Neural progenitor cell (in vitro differentiated cells): ENCODE data around the gene AMTN. TPM values are rescaled to one million over a fixed set of nuclear protein-coding genes. Genes with fewer than 3 reads are reported as not detected.

Source experiments
- DNase-seq: peaks from one replicate; pipeline ENCODE4 v3.0.0-alpha.2; 2016; ENCODE audit warnings: low spot score
- H2AFZ ChIP-seq: fragments of 200-600 bp; sonication (generic); replicated peaks from 2 replicates; pipeline ENCODE4 v1.6.1; 2016; ENCODE audit warnings: antibody characterized with exemption
- H3F3A ChIP-seq: fragments of 200-600 bp; sonication (generic); 2 replicates; pipeline ENCODE4 v1.6.1; 2016; ENCODE audit warnings: antibody characterized with exemption, low read depth
- H3K27ac ChIP-seq: fragments of 200-600 bp; sonication (generic); 2 replicates; pipeline ENCODE4 v1.5.1; 2016; ENCODE audit warnings: mild to moderate bottlenecking
- H3K27me3 ChIP-seq: fragments of 200-600 bp; sonication (generic); 2 replicates; pipeline ENCODE4 v1.6.1; 2016; ENCODE audit warnings: mild to moderate bottlenecking, moderate library complexity
- H3K36me3 ChIP-seq: fragments of 200-600 bp; sonication (generic); 2 replicates; pipeline ENCODE4 v1.5.1; 2016
- H3K4me1 ChIP-seq: fragments of 200-600 bp; sonication (generic); 2 replicates; pipeline ENCODE4 v1.6.1; 2016; ENCODE audit warnings: mixed run types
- H3K4me2 ChIP-seq: fragments of 200-600 bp; sonication (generic); 2 replicates; pipeline ENCODE4 v1.6.1; 2016
- H3K4me3 ChIP-seq: fragments of 200-600 bp; sonication (generic); 2 replicates; pipeline ENCODE4 v1.5.1; 2016
- H3K79me2 ChIP-seq: fragments of 200-600 bp; sonication (generic); 2 replicates; pipeline ENCODE4 v1.6.1; 2016; ENCODE audit warnings: low read depth
- H3K9ac ChIP-seq: fragments of 200-600 bp; sonication (generic); 2 replicates; pipeline ENCODE4 v1.6.1; 2016
- H3K9me3 ChIP-seq: fragments of 200-600 bp; sonication (generic); 2 replicates; pipeline ENCODE4 v1.5.1; 2016; ENCODE audit warnings: low read depth
- H4K20me1 ChIP-seq: fragments of 200-600 bp; sonication (generic); 2 replicates; pipeline ENCODE4 v1.6.1; 2016; ENCODE audit warnings: low read depth
- H3K27ac Mint-ChIP-seq: 3 replicates; pipeline ENCODE4 v1.8.0; 2021; ENCODE audit warnings: mixed read lengths
- H3K27me3 Mint-ChIP-seq: 2 replicates; pipeline ENCODE4 v1.8.0; 2022; ENCODE audit warnings: low read depth, mild to moderate bottlenecking, inconsistent platforms, moderate library complexity, mixed read lengths; ENCODE audit not compliant: insufficient read depth
- H3K36me3 Mint-ChIP-seq: 3 replicates; pipeline ENCODE4 v1.8.0; 2021; ENCODE audit warnings: mixed read lengths
- H3K4me1 Mint-ChIP-seq: 3 replicates; pipeline ENCODE4 v1.8.0; 2021; ENCODE audit warnings: mixed read lengths
- H3K4me3 Mint-ChIP-seq: 3 replicates; pipeline ENCODE4 v1.8.0; 2021; ENCODE audit warnings: mild to moderate bottlenecking, moderate library complexity, mixed read lengths
- H3K9me3 Mint-ChIP-seq: 3 replicates; pipeline ENCODE4 v1.8.0; 2020; ENCODE audit warnings: mixed read lengths
- EZH2 ChIP-seq: fragments of 200-600 bp; sonication (generic); IDR thresholded peaks from 2 replicates; pipeline ENCODE4 v1.6.1; 2017; ENCODE audit warnings: antibody characterized with exemption, mild to moderate bottlenecking, moderate library complexity
- EZH2phosphoT487 ChIP-seq: fragments of 200-600 bp; sonication (generic); IDR thresholded peaks from 2 replicates; pipeline ENCODE4 v1.6.1; 2017; ENCODE audit warnings: antibody characterized with exemption
- total RNA-seq: library from RNA; depleted of rRNA; stranded (reverse); fragments of >200 nt; gene quantifications from 2 replicates; pipeline ENCODE4 v1.2.3, GENCODE V29; 2015; ENCODE audit warnings: low replicate concordance
- TF ChIP-seq, protein P1 (sequence below): fragments of 200-600 bp; sonication (generic); IDR thresholded peaks from 2 replicates; pipeline ENCODE4 v1.5.1; 2017; ENCODE audit warnings: antibody characterized with exemption, mild to moderate bottlenecking

The AMTN gene
- total RNA-seq, 1 donor from 2014 or later, result not detected

DNA sequence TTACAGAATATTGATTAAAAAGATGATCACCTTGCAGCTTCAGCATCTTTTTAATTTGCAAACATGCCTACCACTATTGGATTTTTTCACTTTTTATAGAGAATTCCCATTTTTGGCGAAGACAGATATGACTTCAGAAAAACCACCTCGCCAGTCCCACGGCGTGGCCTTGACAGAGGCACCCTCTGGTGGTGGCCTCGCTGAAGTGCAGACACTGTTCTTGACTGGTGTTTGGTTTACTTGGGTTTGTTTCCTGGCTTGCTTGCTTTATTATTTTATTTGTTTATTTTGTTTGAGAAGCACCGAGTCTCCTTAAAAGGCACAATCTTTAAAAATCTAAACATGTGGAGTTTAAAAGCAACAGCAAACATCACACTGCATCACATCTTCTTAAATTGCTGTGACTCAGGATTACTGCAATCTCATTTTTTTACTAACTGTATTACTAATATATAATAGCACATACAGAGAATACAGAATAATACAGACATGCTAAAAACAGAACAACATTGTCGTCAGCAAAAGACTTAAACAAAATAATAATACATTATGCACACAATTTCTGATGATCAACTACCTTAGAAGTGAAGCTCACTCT lies 13.1 kb upstream of the AMTN start:
- H3K4me3 Mint-ChIP-seq, result no peak overlapping the region
- DNase-seq, result peak; percentile 76
- Histone ChIP-seq H3K27me3 (peaks cover 4% of the 10 kb centered on the region), H3K9me3 (no peaks in the 10 kb centered on the region), H2AFZ (peak overlapping the region; percentile 22), H3K4me1 (no peaks in the 10 kb centered on the region), H3K79me2 (no peaks in the 10 kb centered on the region), H3K4me2 (no peak overlapping the region), H3K27ac (no peak overlapping the region), H3F3A (no peaks in the 10 kb centered on the region), H3K4me3 (no peak overlapping the region), H3K36me3 (no peaks in the 10 kb centered on the region), H4K20me1 (no peaks in the 10 kb centered on the region), H3K9ac (no peak overlapping the region)
- no peaks in the 10 kb centered on the region for H3K4me1 Mint-ChIP-seq
- H3K36me3 Mint-ChIP-seq, result no peaks in the 10 kb centered on the region
- no peak overlapping the region for H3K27ac Mint-ChIP-seq
- peaks cover 3% of the 10 kb centered on the region for H3K27me3 Mint-ChIP-seq
- TF ChIP-seq, protein P1, sequence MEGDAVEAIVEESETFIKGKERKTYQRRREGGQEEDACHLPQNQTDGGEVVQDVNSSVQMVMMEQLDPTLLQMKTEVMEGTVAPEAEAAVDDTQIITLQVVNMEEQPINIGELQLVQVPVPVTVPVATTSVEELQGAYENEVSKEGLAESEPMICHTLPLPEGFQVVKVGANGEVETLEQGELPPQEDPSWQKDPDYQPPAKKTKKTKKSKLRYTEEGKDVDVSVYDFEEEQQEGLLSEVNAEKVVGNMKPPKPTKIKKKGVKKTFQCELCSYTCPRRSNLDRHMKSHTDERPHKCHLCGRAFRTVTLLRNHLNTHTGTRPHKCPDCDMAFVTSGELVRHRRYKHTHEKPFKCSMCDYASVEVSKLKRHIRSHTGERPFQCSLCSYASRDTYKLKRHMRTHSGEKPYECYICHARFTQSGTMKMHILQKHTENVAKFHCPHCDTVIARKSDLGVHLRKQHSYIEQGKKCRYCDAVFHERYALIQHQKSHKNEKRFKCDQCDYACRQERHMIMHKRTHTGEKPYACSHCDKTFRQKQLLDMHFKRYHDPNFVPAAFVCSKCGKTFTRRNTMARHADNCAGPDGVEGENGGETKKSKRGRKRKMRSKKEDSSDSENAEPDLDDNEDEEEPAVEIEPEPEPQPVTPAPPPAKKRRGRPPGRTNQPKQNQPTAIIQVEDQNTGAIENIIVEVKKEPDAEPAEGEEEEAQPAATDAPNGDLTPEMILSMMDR, result peak; percentile 99
- no peak for TF ChIP-seq EZH2
- no peaks in the 10 kb centered on the region for H3K9me3 Mint-ChIP-seq

DNA sequence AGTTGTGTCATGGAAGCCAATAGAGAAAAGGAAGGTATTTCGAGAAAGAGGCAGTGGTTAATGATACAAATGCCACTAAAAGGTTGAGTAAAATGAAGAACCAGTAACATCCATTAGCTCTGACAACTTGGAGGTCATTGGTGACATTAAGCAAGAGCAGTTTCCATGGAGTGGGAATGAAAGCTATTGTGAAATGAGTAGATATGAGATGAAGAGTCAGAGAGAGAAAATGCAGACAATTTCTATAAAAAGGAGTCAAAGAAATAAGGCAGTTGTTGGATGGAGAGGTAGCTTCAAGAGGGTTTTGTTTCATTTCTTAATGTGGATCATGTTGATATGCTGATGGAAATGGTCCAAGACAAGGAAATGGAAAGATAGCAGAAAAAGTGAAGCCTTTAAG lies 9.6 kb upstream of the AMTN start:
- Mint-ChIP-seq H3K4me3 (no peak overlapping the region), H3K36me3 (no peaks in the 10 kb centered on the region), H3K9me3 (no peaks in the 10 kb centered on the region), H3K4me1 (no peaks in the 10 kb centered on the region), H3K27me3 (no peaks in the 10 kb centered on the region), H3K27ac (no peak overlapping the region)
- no peaks in the 10 kb centered on the region for H4K20me1 ChIP-seq
- no peak for DNase-seq
- TF ChIP-seq, protein P1, result no peak
- TF ChIP-seq EZH2phosphoT487 (no peak), EZH2 (no peak)
- H3K27ac ChIP-seq, result no peak overlapping the region
- H3K4me2 ChIP-seq, result no peak overlapping the region
- no peaks in the 10 kb centered on the region for H3K79me2 ChIP-seq
- H2AFZ ChIP-seq, result no peak overlapping the region
- H3K9ac ChIP-seq, result no peak overlapping the region
- no peaks in the 10 kb centered on the region for H3K4me1 ChIP-seq
- no peak overlapping the region for H3K4me3 ChIP-seq
- H3K9me3 ChIP-seq, result no peaks in the 10 kb centered on the region
- H3K36me3 ChIP-seq, result no peaks in the 10 kb centered on the region
- H3F3A ChIP-seq, result no peaks in the 10 kb centered on the region
- peaks cover 4% of the 10 kb centered on the region for H3K27me3 ChIP-seq

DNA sequence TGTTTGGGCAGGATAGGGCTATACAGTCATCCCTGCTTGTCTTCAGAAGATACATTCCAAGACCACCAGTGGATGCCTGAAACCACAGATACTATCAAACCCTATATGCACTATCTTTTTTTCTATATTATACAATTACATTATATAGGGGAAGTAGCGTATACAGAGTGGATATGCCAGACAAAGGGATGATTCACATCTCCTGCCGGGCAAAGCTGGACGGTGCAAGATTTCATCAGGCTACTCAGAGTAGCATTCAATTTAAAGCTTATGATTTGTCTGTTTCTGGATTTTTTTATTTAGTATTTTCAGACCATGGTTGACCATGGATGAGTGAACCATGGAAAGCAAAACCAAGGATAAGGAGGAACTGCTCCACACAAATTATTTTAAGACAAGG lies 7.0 kb upstream of the AMTN start:
- no peak overlapping the region for H3K27ac Mint-ChIP-seq
- Histone ChIP-seq H3K27me3 (peaks cover 4% of the 10 kb centered on the region), H3K9me3 (no peaks in the 10 kb centered on the region), H3K4me2 (no peak overlapping the region), H2AFZ (no peak overlapping the region), H3K4me3 (no peak overlapping the region), H3K4me1 (no peaks in the 10 kb centered on the region), H3K9ac (no peak overlapping the region), H3K36me3 (no peaks in the 10 kb centered on the region), H3F3A (no peaks in the 10 kb centered on the region), H4K20me1 (no peaks in the 10 kb centered on the region), H3K79me2 (no peaks in the 10 kb centered on the region), H3K27ac (no peak overlapping the region)
- no peak for DNase-seq
- TF ChIP-seq, protein P1, result no peak
- no peak for TF ChIP-seq EZH2
- no peak for TF ChIP-seq EZH2phosphoT487
- H3K9me3 Mint-ChIP-seq, result no peaks in the 10 kb centered on the region
- H3K4me1 Mint-ChIP-seq, result no peaks in the 10 kb centered on the region
- H3K36me3 Mint-ChIP-seq, result no peaks in the 10 kb centered on the region
- no peaks in the 10 kb centered on the region for H3K27me3 Mint-ChIP-seq
- no peak overlapping the region for H3K4me3 Mint-ChIP-seq
